ENCODE data around the gene LDLRAD4.

DNA sequence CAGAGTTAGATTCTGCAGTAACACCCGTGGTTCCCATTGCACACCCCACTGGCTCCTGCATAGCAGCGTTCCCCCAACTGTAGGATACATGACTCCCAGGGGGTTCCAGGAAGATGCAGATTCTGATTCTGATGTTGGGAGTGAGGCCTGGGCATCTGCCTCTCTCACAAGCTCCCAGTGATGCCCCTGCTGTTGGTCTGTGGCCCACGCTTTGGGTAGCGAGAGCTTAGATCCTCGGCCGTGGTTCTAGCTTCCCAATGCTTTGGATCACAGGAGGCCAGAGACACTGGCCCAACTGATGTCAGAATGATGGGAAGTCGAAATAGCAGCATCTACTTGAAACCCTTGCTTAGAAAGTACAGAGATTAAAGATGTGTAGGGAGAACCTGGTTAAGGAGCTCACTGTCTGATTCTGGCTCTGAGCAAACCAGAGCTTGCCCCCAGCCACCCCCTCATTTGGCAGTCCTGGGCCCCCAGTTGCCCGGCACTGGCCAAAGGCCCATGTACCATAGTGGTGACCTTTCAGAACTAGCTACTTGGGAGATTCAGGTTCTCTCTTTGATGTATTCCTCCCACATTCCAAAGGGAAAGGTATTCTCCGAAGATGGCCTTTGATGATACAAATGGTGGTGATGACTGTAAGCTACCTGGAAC is 310.3 kb downstream of the LDLRAD4 start:
- TF ChIP-seq, protein P1, sequence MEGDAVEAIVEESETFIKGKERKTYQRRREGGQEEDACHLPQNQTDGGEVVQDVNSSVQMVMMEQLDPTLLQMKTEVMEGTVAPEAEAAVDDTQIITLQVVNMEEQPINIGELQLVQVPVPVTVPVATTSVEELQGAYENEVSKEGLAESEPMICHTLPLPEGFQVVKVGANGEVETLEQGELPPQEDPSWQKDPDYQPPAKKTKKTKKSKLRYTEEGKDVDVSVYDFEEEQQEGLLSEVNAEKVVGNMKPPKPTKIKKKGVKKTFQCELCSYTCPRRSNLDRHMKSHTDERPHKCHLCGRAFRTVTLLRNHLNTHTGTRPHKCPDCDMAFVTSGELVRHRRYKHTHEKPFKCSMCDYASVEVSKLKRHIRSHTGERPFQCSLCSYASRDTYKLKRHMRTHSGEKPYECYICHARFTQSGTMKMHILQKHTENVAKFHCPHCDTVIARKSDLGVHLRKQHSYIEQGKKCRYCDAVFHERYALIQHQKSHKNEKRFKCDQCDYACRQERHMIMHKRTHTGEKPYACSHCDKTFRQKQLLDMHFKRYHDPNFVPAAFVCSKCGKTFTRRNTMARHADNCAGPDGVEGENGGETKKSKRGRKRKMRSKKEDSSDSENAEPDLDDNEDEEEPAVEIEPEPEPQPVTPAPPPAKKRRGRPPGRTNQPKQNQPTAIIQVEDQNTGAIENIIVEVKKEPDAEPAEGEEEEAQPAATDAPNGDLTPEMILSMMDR (conservative IDR thresholded peaks at IDR 0.05; ENCODE audit: low read depth, low read length) = no peak
- no peak for TF ChIP-seq EZH2 (IDR thresholded peaks at IDR 0.05; ENCODE audit: borderline replicate concordance, low read depth, low read length, poor library complexity, severe bottlenecking)

All from A673 (cell line).